AG09309 (cell line): ENCODE results near the gene TMIGD2.
"Not testable (repeated sequence)": the region's sequence is repeated elsewhere in the genome, so short reads cannot be mapped to it uniquely, and the experiment has no call there.

Experiments
- DNase-seq: peaks from one replicate; pipeline ENCODE4 v3.0.0-alpha.2; 2010; ENCODE audit warnings: low read depth
- H3K4me3 ChIP-seq: 2 replicates; pipeline ENCODE4 v1.5.1; 2011; ENCODE audit warnings: mild to moderate bottlenecking, low read depth, low read length, moderate library complexity; ENCODE audit not compliant: control insufficient read depth
- TF ChIP-seq, protein P1 (sequence below): IDR thresholded peaks from 2 replicates; pipeline ENCODE4 v1.5.1; 2011; ENCODE audit warnings: mild to moderate bottlenecking, low read depth, low read length, inconsistent platforms; ENCODE audit not compliant: insufficient read depth, control insufficient read depth; ENCODE audit errors: missing control alignments

The TMIGD2 gene

GRCh38 chr19:4292515-4292914, 9.7 kb downstream of the TMIGD2 start:
- DNase-seq = no peak
- no peak overlapping the region for H3K4me3 ChIP-seq
- TF ChIP-seq, protein P1, sequence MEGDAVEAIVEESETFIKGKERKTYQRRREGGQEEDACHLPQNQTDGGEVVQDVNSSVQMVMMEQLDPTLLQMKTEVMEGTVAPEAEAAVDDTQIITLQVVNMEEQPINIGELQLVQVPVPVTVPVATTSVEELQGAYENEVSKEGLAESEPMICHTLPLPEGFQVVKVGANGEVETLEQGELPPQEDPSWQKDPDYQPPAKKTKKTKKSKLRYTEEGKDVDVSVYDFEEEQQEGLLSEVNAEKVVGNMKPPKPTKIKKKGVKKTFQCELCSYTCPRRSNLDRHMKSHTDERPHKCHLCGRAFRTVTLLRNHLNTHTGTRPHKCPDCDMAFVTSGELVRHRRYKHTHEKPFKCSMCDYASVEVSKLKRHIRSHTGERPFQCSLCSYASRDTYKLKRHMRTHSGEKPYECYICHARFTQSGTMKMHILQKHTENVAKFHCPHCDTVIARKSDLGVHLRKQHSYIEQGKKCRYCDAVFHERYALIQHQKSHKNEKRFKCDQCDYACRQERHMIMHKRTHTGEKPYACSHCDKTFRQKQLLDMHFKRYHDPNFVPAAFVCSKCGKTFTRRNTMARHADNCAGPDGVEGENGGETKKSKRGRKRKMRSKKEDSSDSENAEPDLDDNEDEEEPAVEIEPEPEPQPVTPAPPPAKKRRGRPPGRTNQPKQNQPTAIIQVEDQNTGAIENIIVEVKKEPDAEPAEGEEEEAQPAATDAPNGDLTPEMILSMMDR = no peak

GRCh38 chr19:4291184-4291732, 10.9 kb downstream of the TMIGD2 start:
- DNase-seq = no peak
- TF ChIP-seq, protein P1 = no peak
- H3K4me3 ChIP-seq = no peak overlapping the region

DNA sequence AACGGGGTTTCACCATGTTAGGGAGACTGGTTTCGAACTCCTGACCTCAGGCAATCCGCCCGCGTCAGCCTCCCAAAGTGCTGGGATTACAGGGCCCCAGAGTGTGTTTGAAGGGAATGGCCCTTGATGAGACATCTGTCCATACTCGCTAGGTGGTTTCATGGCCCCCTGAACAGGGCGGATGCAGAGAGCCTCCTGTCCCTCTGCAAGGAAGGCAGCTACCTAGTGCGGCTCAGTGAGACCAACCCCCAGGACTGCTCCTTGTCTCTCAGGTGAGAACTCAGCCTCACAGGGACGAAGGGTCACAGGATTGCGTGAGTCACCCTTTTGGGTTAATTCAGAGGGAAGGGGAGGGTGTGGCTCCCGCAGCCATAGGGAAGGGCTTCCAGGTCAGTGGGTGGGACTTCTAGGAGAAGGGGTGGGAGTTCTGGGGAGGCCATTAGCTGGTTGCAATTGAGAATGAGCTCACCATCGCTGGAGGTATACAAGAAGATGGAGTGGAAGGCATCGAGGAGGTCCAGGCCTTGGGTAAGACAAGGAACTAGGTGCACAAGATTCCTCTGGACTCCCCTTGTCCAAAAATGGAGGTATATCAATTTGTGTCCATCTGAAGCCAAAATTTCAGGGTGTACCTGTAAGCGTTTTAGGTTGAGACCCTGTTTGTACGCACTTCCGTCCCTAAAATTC, 14.0 kb downstream of the TMIGD2 start:
- H3K4me3 ChIP-seq = no peak overlapping the region
- DNase-seq = no peak
- TF ChIP-seq, protein P1 = no peak

GRCh38 chr19:4286141-4286540, 16.0 kb downstream of the TMIGD2 start:
- not testable (repeated sequence) for DNase-seq

GRCh38 chr19:4284974-4285373, 17.2 kb downstream of the TMIGD2 start:
- TF ChIP-seq, protein P1 = no peak
- DNase-seq = no peak
- H3K4me3 ChIP-seq = no peak overlapping the region

More at GRCh38 chr19:4286141-4286540, 16.0 kb downstream of the TMIGD2 start:
- H3K4me3 ChIP-seq = not testable (repeated sequence)

DNA sequence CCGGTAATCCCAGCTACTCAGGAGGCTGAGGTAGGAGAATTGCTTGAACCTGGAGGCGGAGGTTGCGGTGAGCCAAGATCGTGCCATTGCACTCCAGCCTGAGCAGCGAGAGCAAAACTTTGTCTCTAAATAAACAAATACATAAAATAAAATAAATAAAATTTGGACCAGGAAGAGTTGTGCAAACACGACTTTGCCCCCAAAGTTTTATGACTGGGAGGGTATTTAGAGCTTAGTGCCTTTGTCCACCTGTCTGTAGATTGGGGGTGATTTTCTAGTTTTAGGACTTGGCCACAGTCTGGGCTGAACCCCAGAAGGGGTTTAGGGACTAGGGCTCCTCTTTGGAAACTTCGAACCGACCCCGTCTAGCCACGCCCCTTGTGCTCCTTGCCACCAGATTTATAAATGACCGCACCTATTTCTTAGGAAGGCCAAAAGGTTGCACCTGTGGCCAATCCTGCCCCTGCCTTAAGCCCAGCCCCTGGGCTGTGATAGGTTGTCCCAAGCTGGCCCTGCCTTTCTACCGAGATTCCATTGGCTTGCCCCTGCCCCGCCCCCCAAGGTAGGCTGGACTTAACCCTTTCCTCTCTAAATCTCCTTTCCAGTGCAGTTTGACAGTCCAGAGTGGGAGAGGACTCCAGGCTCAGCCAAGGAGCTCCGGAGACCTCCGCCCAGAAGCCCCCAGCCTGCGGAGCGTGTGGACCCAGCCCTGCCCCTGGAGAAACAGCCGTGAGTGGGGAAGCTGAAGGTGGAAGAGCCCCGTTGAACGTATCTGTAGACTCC, 17.8 kb downstream of the TMIGD2 start:
- no peak overlapping the region for H3K4me3 ChIP-seq
- TF ChIP-seq, protein P1 = no peak
- no peak for DNase-seq

- TF ChIP-seq, protein P1 = no peak
- no peak overlapping the region for H3K4me3 ChIP-seq
- DNase-seq = no peak
These were observed 22.4 kb downstream of the TMIGD2 start for GRCh38 chr19:4279530-4280422.
